Endodermal cell (in vitro differentiated cells): ENCODE data around the gene ANGPTL4. TPM values are rescaled to one million over a fixed set of nuclear protein-coding genes. Genes with fewer than 3 reads are reported as not detected.

Experiments used
- DNase-seq: peaks from one replicate; pipeline ENCODE4 v3.0.0-alpha.2; 2017
- H3K27ac ChIP-seq: 2 replicates; pipeline ENCODE4 v1.5.1; 2013; ENCODE audit warnings: mild to moderate bottlenecking, low read depth, low read length, moderate library complexity
- H3K27me3 ChIP-seq: 2 replicates; pipeline ENCODE4 v1.6.1; 2013; ENCODE audit warnings: mild to moderate bottlenecking, low read length, moderate library complexity; ENCODE audit not compliant: insufficient read depth, control insufficient read depth, poor library complexity, severe bottlenecking
- H3K36me3 ChIP-seq: 2 replicates; pipeline ENCODE4 v1.7.0; 2013; ENCODE audit warnings: mild to moderate bottlenecking, low read length, moderate library complexity; ENCODE audit not compliant: control insufficient read depth, insufficient read depth
- H3K4me1 ChIP-seq: one replicate; pipeline ENCODE4 v1.7.0; 2013; ENCODE audit warnings: low read length; ENCODE audit not compliant: control insufficient read depth, insufficient read depth
- H3K4me3 ChIP-seq: 2 replicates; pipeline ENCODE4 v1.5.1; 2013; ENCODE audit warnings: mild to moderate bottlenecking, low read length, moderate library complexity
- H3K9ac ChIP-seq: 2 replicates; pipeline ENCODE4 v1.6.1; 2013; ENCODE audit warnings: mild to moderate bottlenecking, low read length, moderate library complexity; ENCODE audit not compliant: poor library complexity, severe bottlenecking; ENCODE audit errors: extremely low read depth
- H3K9me3 ChIP-seq: 2 replicates; pipeline ENCODE4 v1.6.1; 2013; ENCODE audit warnings: mild to moderate bottlenecking, low read length, moderate library complexity; ENCODE audit not compliant: control insufficient read depth
- H3K27ac Mint-ChIP-seq: 2 replicates; pipeline ENCODE4 v1.8.0; 2020; ENCODE audit warnings: mixed read lengths
- H3K27me3 Mint-ChIP-seq: 2 replicates; pipeline ENCODE4 v1.8.0; 2021; ENCODE audit warnings: mild to moderate bottlenecking, mixed read lengths; ENCODE audit not compliant: insufficient read depth
- H3K36me3 Mint-ChIP-seq: 2 replicates; pipeline ENCODE4 v1.8.0; 2020; ENCODE audit warnings: low read depth, mixed read lengths
- H3K4me1 Mint-ChIP-seq: 2 replicates; pipeline ENCODE4 v1.8.0; 2020; ENCODE audit warnings: mixed read lengths
- H3K4me3 Mint-ChIP-seq: 2 replicates; pipeline ENCODE4 v1.8.0; 2020; ENCODE audit warnings: mild to moderate bottlenecking, moderate library complexity, mixed read lengths
- H3K9me3 Mint-ChIP-seq: 2 replicates; pipeline ENCODE4 v1.8.0; 2020; ENCODE audit warnings: mild to moderate bottlenecking, mixed read lengths
- CTCF ChIP-seq: fragments of 200-600 bp; sonication (generic); conservative IDR thresholded peaks from 2 replicates; pipeline ENCODE4 v1.5.0; 2021; ENCODE audit warnings: antibody characterized with exemption, mild to moderate bottlenecking
- WGBS, 2 experiments: methylation state at CpG; one replicate each; pipeline versions ENCODE4 v1.1.5 to v1.1.7; 2013; ENCODE audit warnings: missing lambda C conversion rate in 2 of 2, mixed read lengths in 1 of 2; ENCODE audit not compliant: insufficient coverage in 1 of 2, insufficient read length in 1 of 2; 5-methylcytosine and 5-hydroxymethylcytosine counted together
- total RNA-seq, 2 donors: library from RNA; stranded (reverse); fragmentation: NEBNext Ultra II Directional in 1 of 2; extraction: Animal tissue kit (Norgen Biotek cat#: 25700) in 1 of 2; gene quantifications; 2 replicates in 1 of 2; 3 replicates in 1 of 2; pipeline ENCODE4 v1.2.1, GENCODE V29; 2021

ANGPTL4 gene
- total RNA-seq, 2 donors from 2014 or later = 10.9 to 13.2 TPM

- H3K27ac ChIP-seq = peak overlapping the region; percentile 83
- no peaks in the 10 kb centered on the region for H3K9me3 Mint-ChIP-seq
- peaks cover 12% of the 10 kb centered on the region for H3K4me1 ChIP-seq
- peaks cover 30% of the 10 kb centered on the region for H3K36me3 ChIP-seq
- no peaks in the 10 kb centered on the region for H3K9me3 ChIP-seq
- H3K9ac ChIP-seq = peak overlapping the region; percentile 99
- H3K27me3 ChIP-seq = no peaks in the 10 kb centered on the region
- 3 to 7% methylated on average over 11 to 16 of the region's 16 CpGs for WGBS, 2 experiments
- peak overlapping the region; percentile 91 for H3K4me3 ChIP-seq
- DNase-seq = peak; percentile 71
- H3K27ac Mint-ChIP-seq = peak overlapping the region; percentile 100
- TF ChIP-seq CTCF = no peak
- no peaks in the 10 kb centered on the region for H3K27me3 Mint-ChIP-seq
- peaks cover 36% of the 10 kb centered on the region for H3K4me1 Mint-ChIP-seq
- H3K36me3 Mint-ChIP-seq = peaks cover 30% of the 10 kb centered on the region
- peak overlapping the region; percentile 92 for H3K4me3 Mint-ChIP-seq
Measured at GRCh38 chr19:8320564-8321066, 43.3 kb upstream of the ANGPTL4 start.

- 0 to 1% methylated on average over 40 to 72 of the region's 72 CpGs for WGBS, 2 experiments
- Mint-ChIP-seq H3K9me3 (peaks cover 1% of the 10 kb centered on the region), H3K27me3 (no peaks in the 10 kb centered on the region), H3K36me3 (peaks cover 25% of the 10 kb centered on the region), H3K4me1 (peaks cover 31% of the 10 kb centered on the region), H3K27ac (peak within 1 kb of the TSS; percentile 100), H3K4me3 (peak within 1 kb of the TSS; percentile 92)
- H3K9me3 ChIP-seq = no peaks in the 10 kb centered on the region
- peak within 1 kb of the TSS; percentile 99 for H3K9ac ChIP-seq
- peak within 1 kb of the TSS; percentile 83 for H3K27ac ChIP-seq
- peak; percentile 98 for DNase-seq
- H3K4me3 ChIP-seq = peak within 1 kb of the TSS; percentile 91
- peaks cover 12% of the 10 kb centered on the region for H3K4me1 ChIP-seq
- H3K27me3 ChIP-seq = no peaks in the 10 kb centered on the region
- H3K36me3 ChIP-seq = peaks cover 28% of the 10 kb centered on the region
- peak; percentile 27 for TF ChIP-seq CTCF
Measured at GRCh38 chr19:8321067-8321985, 42.6 kb upstream of the ANGPTL4 start, which contains the start of the genes NDUFA7 and RPS28. Gene NDUFA7, minus strand, starts transcription at chr19:8321375. Its CDS starts 17 bp downstream, at chr19:8321358. Gene RPS28, plus strand, starts transcription at chr19:8321496. Its CDS starts 35 bp downstream, at chr19:8321531.

GRCh38 chr19:8321986-8322637 lies 41.8 kb upstream of the ANGPTL4 start:
- 23 to 55% methylated on average over 8 to 29 of the region's 30 CpGs for WGBS, 2 experiments
- H3K9me3 Mint-ChIP-seq = peaks cover 9% of the 10 kb centered on the region

More at GRCh38 chr19:8321986-8322637, 41.8 kb upstream of the ANGPTL4 start:
- H3K36me3 Mint-ChIP-seq = peaks cover 24% of the 10 kb centered on the region
- H3K27ac Mint-ChIP-seq = peak overlapping the region; percentile 100
- H3K4me1 Mint-ChIP-seq = peaks cover 25% of the 10 kb centered on the region
- TF ChIP-seq CTCF = no peak
- Histone ChIP-seq H3K27me3 (no peaks in the 10 kb centered on the region), H3K4me3 (peak overlapping the region; percentile 91), H3K27ac (no peak overlapping the region), H3K36me3 (peaks cover 27% of the 10 kb centered on the region), H3K4me1 (peaks cover 6% of the 10 kb centered on the region), H3K9me3 (no peaks in the 10 kb centered on the region), H3K9ac (peak overlapping the region; percentile 99)
- H3K27me3 Mint-ChIP-seq = peaks cover 5% of the 10 kb centered on the region
- H3K4me3 Mint-ChIP-seq = peak overlapping the region; percentile 92
- no peak for DNase-seq
